ENCODE measurements around the gene MYRIP.

GRCh38 chr3:40172560-40172959 is 363.2 kb downstream of the MYRIP start:
- no peak for TF ChIP-seq CTCF (IDR thresholded peaks at IDR 0.05)
- no peak for TF ChIP-seq POLR2A (IDR thresholded peaks at IDR 0.05)
